ENCODE measurements around the gene DGAT2L6. TPM values are rescaled to one million over a fixed set of nuclear protein-coding genes. Genes with fewer than 3 reads are reported as not detected.

Gene DGAT2L6
- total RNA-seq, 1 donor from 2014 or later, result not detected

GRCh38 chrX:70174754-70175153 lies 2.5 kb upstream of the DGAT2L6 start:
- Histone ChIP-seq H3K9ac (ENCODE audit: low read length) (peak overlapping the region; percentile 67), H3K4me3 (ENCODE audit: insufficient read depth, low read depth, low read length) (no peak overlapping the region), H3K4me2 (ENCODE audit: low read length) (peak overlapping the region; percentile 75), H3K4me1 (ENCODE audit: insufficient read depth, low read length) (peaks cover 28% of the 10 kb centered on the region), H3K27ac (ENCODE audit: low read depth, low read length) (peak overlapping the region; percentile 80), H3K27me3 (ENCODE audit: insufficient read depth, low read length) (no peaks in the 10 kb centered on the region), H2AFZ (ENCODE audit: low read depth, low read length) (no peak overlapping the region), H3K79me2 (ENCODE audit: insufficient read depth, low read length) (no peaks in the 10 kb centered on the region), H3K9me3 (ENCODE audit: insufficient read depth, low read depth, low read length) (no peaks in the 10 kb centered on the region), H4K20me1 (ENCODE audit: insufficient read depth, low read length) (no peaks in the 10 kb centered on the region), H3K36me3 (ENCODE audit: insufficient read depth, low read length) (no peaks in the 10 kb centered on the region)
- peak; percentile 92 for FAIRE-seq
- DNase-seq (ENCODE audit: low read depth), result peak; percentile 65
- Mint-ChIP-seq H3K4me3 (ENCODE audit: unreplicated experiment) (no peak overlapping the region), H3K4me1 (ENCODE audit: low read depth, unreplicated experiment) (peaks cover 18% of the 10 kb centered on the region), H3K36me3 (ENCODE audit: low read depth, unreplicated experiment) (no peaks in the 10 kb centered on the region), H3K9me3 (ENCODE audit: unreplicated experiment) (peaks cover 2% of the 10 kb centered on the region), H3K27me3 (ENCODE audit: low read depth, unreplicated experiment) (no peaks in the 10 kb centered on the region), H3K27ac (ENCODE audit: unreplicated experiment) (peak overlapping the region; percentile 80)
- no peak for TF ChIP-seq CTCF (IDR thresholded peaks at IDR 0.05; ENCODE audit: insufficient read depth, low read depth, low read length)
- TF ChIP-seq EZH2 (IDR thresholded peaks at IDR 0.05; ENCODE audit: insufficient read depth, low read length), result no peak

- H3K79me2 ChIP-seq (ENCODE audit: insufficient read depth, low read length), result no peaks in the 10 kb centered on the region
- no peak for FAIRE-seq
These were observed 1.9 kb upstream of the DGAT2L6 start for GRCh38 chrX:70175338-70175737.

More at GRCh38 chrX:70175338-70175737, 1.9 kb upstream of the DGAT2L6 start:
- no peak overlapping the region for H3K4me3 ChIP-seq (ENCODE audit: insufficient read depth, low read depth, low read length)
- DNase-seq (ENCODE audit: low read depth), result no peak
- no peaks in the 10 kb centered on the region for H4K20me1 ChIP-seq (ENCODE audit: insufficient read depth, low read length)
- Mint-ChIP-seq H3K27ac (ENCODE audit: unreplicated experiment) (no peak overlapping the region), H3K36me3 (ENCODE audit: low read depth, unreplicated experiment) (no peaks in the 10 kb centered on the region), H3K4me3 (ENCODE audit: unreplicated experiment) (no peak overlapping the region), H3K27me3 (ENCODE audit: low read depth, unreplicated experiment) (no peaks in the 10 kb centered on the region), H3K4me1 (ENCODE audit: low read depth, unreplicated experiment) (peaks cover 16% of the 10 kb centered on the region), H3K9me3 (ENCODE audit: unreplicated experiment) (peaks cover 2% of the 10 kb centered on the region)
- H2AFZ ChIP-seq (ENCODE audit: low read depth, low read length), result no peak overlapping the region
- no peak overlapping the region for H3K4me2 ChIP-seq (ENCODE audit: low read length)
- TF ChIP-seq CTCF (IDR thresholded peaks at IDR 0.05; ENCODE audit: insufficient read depth, low read depth, low read length) (no peak), EZH2 (IDR thresholded peaks at IDR 0.05; ENCODE audit: insufficient read depth, low read length) (no peak)
- H3K9ac ChIP-seq (ENCODE audit: low read length), result no peak overlapping the region
- H3K9me3 ChIP-seq (ENCODE audit: insufficient read depth, low read depth, low read length), result no peaks in the 10 kb centered on the region
- H3K4me1 ChIP-seq (ENCODE audit: insufficient read depth, low read length), result peaks cover 28% of the 10 kb centered on the region
- H3K36me3 ChIP-seq (ENCODE audit: insufficient read depth, low read length), result no peaks in the 10 kb centered on the region
- H3K27ac ChIP-seq (ENCODE audit: low read depth, low read length), result no peak overlapping the region
- H3K27me3 ChIP-seq (ENCODE audit: insufficient read depth, low read length), result no peaks in the 10 kb centered on the region

Data from astrocyte (in vitro differentiated cells and primary cell).